Right forelimb (tissue), 1 donor: ENCODE data around the gene ANXA4.

Source experiments
- DNase-seq: peaks from one replicate; pipeline ENCODE4 v3.0.0-alpha.2; 2018

Gene ANXA4

GRCh38 chr2:69741575-69742321 is at the start of gene ANXA4:
TSS of gene ANXA4 (plus strand) at chr2:69742134. CDS start at chr2:69781566, 39,432 bp downstream.
- DNase-seq = peak; percentile 85

DNA sequence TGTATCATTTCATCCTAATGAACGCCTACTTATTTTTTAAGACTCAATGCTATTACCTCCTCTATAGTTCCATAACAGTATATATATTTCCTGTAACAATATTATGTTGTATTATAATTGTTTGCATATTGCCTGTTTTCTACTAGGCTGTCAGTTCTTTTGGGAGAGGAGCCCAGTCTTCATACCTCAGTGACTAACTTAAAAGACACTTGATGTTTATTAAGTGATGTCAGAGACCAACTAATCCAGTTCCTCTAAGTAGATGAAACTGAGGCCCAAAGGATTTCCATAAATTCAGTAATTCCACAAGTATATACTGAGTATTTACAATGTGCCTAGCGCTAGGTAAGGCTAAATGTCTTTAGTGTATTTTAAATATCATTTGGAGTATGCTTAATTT is 49.5 kb upstream of the ANXA4 start:
- no peak for DNase-seq

- no peak for DNase-seq
These were observed 48.7 kb upstream of the ANXA4 start for GRCh38 chr2:69693059-69693774.

GRCh38 chr2:69693775-69694450 is 48.0 kb upstream of the ANXA4 start:
- DNase-seq = no peak

DNA sequence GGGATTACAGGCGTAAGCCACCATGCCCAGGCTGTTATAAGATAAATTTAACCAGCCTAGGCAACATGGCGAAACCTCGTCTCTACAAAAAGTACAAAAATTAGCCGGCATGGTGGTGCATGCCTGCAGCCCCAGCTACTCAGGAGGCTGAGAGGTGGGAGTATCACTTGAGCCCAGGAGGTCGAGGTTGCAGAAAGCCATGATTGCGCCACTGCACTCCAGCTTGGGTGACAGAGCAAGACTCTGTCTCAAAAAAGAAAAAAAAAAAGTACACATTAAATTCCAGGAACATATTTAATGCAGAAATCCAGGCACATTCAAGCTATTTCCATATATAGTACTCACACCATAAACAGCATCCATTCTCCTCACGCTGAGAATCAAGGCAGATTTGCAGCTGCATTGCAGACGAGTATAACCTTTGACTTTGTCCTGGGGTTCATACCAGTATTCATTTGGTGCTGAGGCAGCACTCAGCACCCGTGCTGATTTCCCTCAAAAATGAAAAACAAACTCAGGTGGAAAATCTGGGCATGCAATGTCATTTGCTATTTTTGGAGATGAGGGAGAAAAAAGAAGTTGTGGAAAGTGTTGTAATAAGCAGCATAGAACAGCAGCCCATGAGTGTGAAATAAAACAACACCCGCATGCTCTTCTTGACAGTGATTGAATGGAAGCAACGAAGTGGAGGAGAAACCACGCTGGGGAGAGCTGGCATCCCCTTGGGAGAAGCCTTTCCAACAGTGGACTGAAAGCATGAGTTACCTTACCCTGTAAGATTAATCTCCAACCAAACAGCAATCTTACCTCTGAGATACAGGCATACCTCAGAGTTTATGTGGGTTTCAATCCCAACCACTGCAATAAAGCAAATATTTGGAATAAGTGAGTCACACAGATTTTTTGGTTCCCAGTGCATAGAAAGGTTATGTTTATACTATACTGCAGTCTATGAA is 46.8 kb upstream of the ANXA4 start:
- DNase-seq = no peak

GRCh38 chr2:69695850-69696216 is 46.1 kb upstream of the ANXA4 start:
- DNase-seq = no peak

- no peak for DNase-seq
These were observed 41.6 kb upstream of the ANXA4 start for GRCh38 chr2:69700381-69700780.

DNA sequence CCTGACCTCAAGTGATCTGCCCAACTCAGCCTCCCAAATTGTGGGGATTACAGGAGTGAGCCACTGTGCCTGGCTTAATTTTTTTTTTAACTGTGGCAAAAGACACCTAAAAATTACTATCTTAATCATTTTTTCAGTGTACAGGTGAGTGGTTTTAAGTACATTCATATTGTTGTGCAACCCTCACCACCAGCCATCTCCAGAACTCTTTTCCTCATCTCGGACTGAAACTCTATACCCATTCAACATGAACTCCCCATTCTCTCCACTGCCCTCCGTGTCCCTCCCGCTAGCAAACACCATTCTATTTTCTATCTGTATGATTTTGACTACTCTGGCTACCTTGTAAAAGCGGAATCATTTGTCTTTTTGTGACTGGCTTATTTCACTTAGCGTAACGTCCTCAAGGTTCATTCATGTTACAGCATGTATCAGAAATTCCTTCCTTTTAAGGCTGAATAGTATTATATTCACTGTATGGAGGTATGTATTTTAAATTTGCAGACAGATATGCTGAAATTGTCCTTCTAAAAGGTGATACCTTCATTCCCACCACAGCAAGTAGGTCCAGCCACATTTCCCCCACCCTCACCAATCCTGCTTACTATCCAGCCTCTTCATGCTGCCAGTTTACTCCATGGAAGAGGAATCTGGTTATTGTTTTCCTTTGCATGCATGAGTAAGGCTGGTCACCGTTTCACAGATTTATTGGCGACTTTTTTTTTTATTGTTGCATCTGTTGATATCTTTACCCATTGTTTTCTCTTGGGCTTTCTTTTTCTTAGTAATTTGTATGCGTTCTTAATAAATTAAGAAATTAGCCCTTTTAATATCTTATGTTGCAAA is 40.6 kb upstream of the ANXA4 start:
- no peak for DNase-seq

GRCh38 chr2:69703189-69703588 is 38.7 kb upstream of the ANXA4 start:
- no peak for DNase-seq

GRCh38 chr2:69704446-69704845 is 37.5 kb upstream of the ANXA4 start:
- DNase-seq = no peak

- DNase-seq = no peak
These were observed 32.6 kb upstream of the ANXA4 start for GRCh38 chr2:69709290-69709689.

GRCh38 chr2:69711971-69712370 is 30.0 kb upstream of the ANXA4 start:
- no peak for DNase-seq

DNA sequence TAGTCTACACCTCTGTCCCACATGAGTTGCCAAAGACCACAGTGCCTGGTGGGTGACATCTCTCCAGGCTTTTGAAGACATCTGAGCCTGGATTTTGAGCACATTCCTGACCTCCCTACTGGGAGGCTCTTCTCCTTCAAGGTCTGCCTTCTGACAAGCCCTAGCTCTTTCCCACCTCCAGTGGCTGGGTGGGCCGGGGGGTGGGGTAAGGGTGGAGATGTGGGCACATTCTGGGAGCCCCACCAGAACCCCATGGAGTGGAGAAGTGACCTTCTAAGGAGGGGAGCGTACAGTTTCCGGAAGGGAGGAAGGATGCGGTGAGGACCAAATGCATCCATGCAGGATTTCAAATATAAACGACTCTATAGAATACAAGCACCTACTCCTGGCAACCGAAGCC is 27.9 kb upstream of the ANXA4 start:
- DNase-seq = no peak

GRCh38 chr2:69714539-69715220 is 27.3 kb upstream of the ANXA4 start:
- peak; percentile 81 for DNase-seq

GRCh38 chr2:69715964-69716363 is 26.0 kb upstream of the ANXA4 start:
- no peak for DNase-seq

DNA sequence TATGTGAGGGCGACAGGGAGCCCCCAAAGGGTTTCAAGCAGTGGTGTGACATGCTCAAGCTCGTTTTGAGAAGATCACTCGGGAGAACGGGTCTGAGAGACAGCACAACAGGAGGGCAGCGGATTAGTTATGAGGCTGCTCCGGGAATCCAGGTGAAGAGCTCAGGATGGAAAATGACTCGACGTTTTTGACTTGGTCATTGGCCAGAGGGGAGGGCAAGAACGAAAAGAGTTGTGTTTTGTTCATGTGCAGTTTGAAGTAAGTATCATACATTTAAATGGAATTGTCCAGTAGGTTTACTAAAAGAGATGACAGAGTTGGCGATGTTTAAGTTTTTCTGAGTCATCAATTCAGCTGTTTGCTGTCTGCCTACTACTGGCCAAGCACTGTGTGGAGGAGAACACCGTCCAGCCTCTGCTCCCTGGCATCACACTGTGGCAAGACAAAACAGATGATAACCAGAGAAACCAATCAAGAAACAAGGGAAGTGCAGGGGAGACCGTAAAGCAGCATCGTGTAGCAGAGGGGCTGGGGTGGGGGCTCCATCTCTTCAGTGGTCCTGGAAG is 25.3 kb upstream of the ANXA4 start:
- no peak for DNase-seq

DNA sequence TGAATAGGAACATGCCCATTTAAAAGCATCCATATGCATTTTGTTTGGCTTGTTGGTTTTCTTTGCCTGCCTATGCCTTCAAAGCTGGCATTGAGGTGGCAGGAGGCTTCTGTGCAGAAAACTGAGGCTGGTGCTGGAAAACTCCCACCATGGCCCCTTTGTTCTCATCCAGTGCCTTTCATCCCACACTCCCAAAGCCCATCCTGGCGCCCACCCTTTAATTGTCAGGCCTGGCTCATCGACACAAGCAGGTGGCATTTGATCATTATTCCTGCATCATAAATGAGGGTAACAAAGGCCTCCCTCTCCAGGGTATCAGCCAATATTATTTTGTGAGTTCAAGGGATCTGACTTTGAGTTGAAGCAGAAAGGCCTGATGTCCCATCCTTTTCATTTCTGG is 24.7 kb upstream of the ANXA4 start:
- DNase-seq = no peak

GRCh38 chr2:69717861-69718273 is 24.1 kb upstream of the ANXA4 start:
- DNase-seq = no peak

GRCh38 chr2:69718338-69718965 is 23.5 kb upstream of the ANXA4 start:
- DNase-seq = no peak

DNA sequence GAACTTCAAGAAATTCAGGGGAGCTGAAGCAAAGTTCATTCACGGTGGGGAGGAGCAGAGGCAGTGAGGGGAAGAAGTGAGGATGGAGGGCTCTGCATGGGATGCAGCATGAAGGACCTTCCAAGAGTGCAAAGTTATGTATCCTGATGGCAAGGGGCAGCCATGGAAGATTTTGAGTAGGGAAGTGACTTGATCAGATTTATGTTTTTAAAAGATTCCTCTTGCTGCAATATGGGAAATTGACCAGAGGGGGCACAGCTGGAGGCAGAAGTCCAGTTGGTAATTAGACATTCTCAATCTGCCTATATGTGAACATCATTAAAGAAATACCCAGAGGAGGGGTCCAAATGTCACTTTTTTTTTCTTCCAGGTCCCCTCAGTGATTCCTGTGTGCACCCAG is 21.5 kb upstream of the ANXA4 start:
- no peak for DNase-seq
